HG03442 (cell line): ENCODE measurements around the gene RTP5.

Source experiments
- ATAC-seq: cut with Tn5 transposase; IDR thresholded peaks from one replicate; pipeline ENCODE4 v1.9.1; 2021; ENCODE audit warnings: mild to moderate bottlenecking, moderate library complexity; ENCODE audit not compliant: unreplicated experiment

RTP5 gene

GRCh38 chr2:241886840-241887447, 17.4 kb downstream of the RTP5 start:
- no peak for ATAC-seq

GRCh38 chr2:241887806-241888522, 18.4 kb downstream of the RTP5 start:
- ATAC-seq, result no peak

- ATAC-seq, result no peak
Measured at GRCh38 chr2:241888641-241889040, 19.1 kb downstream of the RTP5 start.

GRCh38 chr2:241890524-241891235, 21.2 kb downstream of the RTP5 start:
- no peak for ATAC-seq

GRCh38 chr2:241891315-241891987, 21.9 kb downstream of the RTP5 start:
- ATAC-seq, result no peak

- no peak for ATAC-seq
Measured at GRCh38 chr2:241891988-241892298, 22.4 kb downstream of the RTP5 start.

- ATAC-seq, result no peak
Measured at GRCh38 chr2:241892299-241893137, 23.0 kb downstream of the RTP5 start.

GRCh38 chr2:241893265-241893664, 23.7 kb downstream of the RTP5 start:
- no peak for ATAC-seq

- ATAC-seq, result no peak
Measured at GRCh38 chr2:241894056-241894641, 24.6 kb downstream of the RTP5 start.

GRCh38 chr2:241894681-241895426, 25.3 kb downstream of the RTP5 start:
- ATAC-seq, result no peak

- no peak for ATAC-seq
Measured at GRCh38 chr2:241895427-241895711, 25.8 kb downstream of the RTP5 start.

- ATAC-seq, result no peak
Measured at GRCh38 chr2:241895712-241896641, 26.4 kb downstream of the RTP5 start.

- no peak for ATAC-seq
Measured at GRCh38 chr2:241896746-241897201, 27.2 kb downstream of the RTP5 start.

- ATAC-seq, result no peak
Measured at GRCh38 chr2:241897231-241897916, 27.8 kb downstream of the RTP5 start.

- ATAC-seq, result no peak
Measured at GRCh38 chr2:241898463-241899270, 29.1 kb downstream of the RTP5 start.

- no peak for ATAC-seq
Measured at GRCh38 chr2:241900251-241901017, 30.9 kb downstream of the RTP5 start.

- ATAC-seq, result no peak
Measured at GRCh38 chr2:241901018-241901380, 31.5 kb downstream of the RTP5 start.
